Measurements from ENCODE around the gene GSTT2B.
"Not testable (repeated sequence)": the region's sequence is repeated elsewhere in the genome, so short reads cannot be mapped to it uniquely, and the experiment has no call there.

The GSTT2B gene

DNA sequence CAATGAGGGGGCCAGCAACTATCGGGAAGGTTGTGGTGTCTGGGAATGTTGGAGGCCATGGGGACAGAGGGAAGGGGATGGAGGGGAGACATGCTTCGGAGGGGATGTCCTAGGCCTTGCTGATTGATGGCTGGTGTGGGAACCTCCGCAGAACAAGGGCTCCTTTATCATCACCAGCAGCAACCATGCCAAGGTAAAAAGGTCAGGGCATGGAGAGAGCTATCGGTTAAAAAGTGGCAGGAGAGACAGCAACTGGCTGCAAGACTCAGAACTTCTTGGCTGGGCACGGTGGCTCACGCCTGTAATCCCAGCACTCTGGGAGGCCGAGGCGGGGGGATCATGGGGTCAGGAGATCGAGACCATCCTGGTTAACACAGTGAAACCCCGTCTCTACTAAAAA, 41.3 kb upstream of the GSTT2B start:
- H3K9me3 ChIP-seq (ENCODE audit: control insufficient read depth, low read depth, low read length) = no peaks in the 10 kb centered on the region
- peaks cover 9% of the 10 kb centered on the region for H3K4me1 ChIP-seq (ENCODE audit: control insufficient read depth, low read depth, low read length)
- no peak overlapping the region for H3K4me3 ChIP-seq (ENCODE audit: low read length)
- no peak overlapping the region for H3K27ac ChIP-seq (ENCODE audit: low read length)
- H3K36me3 ChIP-seq (ENCODE audit: control insufficient read depth, low read depth, low read length) = no peaks in the 10 kb centered on the region
- no peaks in the 10 kb centered on the region for H3K27me3 ChIP-seq (ENCODE audit: control insufficient read depth, insufficient read depth, low read length)
- H3K9ac ChIP-seq (ENCODE audit: low read length) = no peak overlapping the region

DNA sequence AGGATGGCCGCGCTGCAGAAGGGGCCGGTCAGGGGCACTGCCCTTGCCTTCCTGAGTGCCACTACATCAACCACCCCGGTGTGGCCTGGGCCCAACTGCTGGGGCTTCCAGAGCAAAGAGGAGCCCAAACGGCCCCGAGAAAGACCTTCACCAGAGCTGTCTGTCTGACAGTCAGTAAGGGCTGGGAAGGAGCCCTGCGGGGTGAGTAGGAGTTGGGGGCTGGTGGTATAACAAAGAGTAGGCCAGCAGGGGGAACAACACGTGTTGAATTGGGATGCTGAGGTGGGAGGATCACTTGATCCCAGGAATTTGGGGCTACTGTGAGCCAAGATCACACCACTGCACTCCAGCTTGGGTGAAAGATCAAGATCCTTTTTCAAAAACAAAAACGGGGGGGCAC, 40.3 kb upstream of the GSTT2B start:
- Histone ChIP-seq H3K4me1 (ENCODE audit: control insufficient read depth, low read depth, low read length) (peaks cover 9% of the 10 kb centered on the region), H3K27me3 (ENCODE audit: control insufficient read depth, insufficient read depth, low read length) (no peaks in the 10 kb centered on the region), H3K9ac (ENCODE audit: low read length) (no peak overlapping the region), H3K36me3 (ENCODE audit: control insufficient read depth, low read depth, low read length) (no peaks in the 10 kb centered on the region), H3K4me3 (ENCODE audit: low read length) (no peak overlapping the region), H3K9me3 (ENCODE audit: control insufficient read depth, low read depth, low read length) (no peaks in the 10 kb centered on the region), H3K27ac (ENCODE audit: low read length) (no peak overlapping the region)

DNA sequence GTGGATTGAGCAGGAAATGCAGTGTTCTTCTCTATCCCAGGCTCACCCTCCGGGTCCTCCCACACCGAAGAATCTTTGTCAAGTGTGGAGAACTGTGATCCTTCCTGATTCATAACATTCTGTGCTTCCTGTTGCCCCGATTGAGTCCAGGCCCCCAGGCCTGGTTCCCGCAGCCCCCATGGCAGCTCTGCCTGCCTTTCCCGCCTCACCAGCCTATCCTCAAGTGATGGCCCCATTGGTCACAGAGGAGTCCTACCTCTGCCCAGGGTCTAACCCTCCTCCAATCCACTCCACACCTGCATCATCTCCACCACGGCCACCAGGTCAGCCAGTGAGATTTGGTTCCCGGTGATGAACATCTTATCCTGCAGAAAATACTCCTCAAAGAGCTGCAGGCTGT, 38.8 kb upstream of the GSTT2B start:
- not testable (repeated sequence) for H3K9me3 ChIP-seq (ENCODE audit: control insufficient read depth, low read depth, low read length); H3K27ac ChIP-seq (ENCODE audit: low read length); H3K27me3 ChIP-seq (ENCODE audit: control insufficient read depth, insufficient read depth, low read length); H3K4me3 ChIP-seq (ENCODE audit: low read length); H3K36me3 ChIP-seq (ENCODE audit: control insufficient read depth, low read depth, low read length); H3K4me1 ChIP-seq (ENCODE audit: control insufficient read depth, low read depth, low read length); H3K9ac ChIP-seq (ENCODE audit: low read length)

DNA sequence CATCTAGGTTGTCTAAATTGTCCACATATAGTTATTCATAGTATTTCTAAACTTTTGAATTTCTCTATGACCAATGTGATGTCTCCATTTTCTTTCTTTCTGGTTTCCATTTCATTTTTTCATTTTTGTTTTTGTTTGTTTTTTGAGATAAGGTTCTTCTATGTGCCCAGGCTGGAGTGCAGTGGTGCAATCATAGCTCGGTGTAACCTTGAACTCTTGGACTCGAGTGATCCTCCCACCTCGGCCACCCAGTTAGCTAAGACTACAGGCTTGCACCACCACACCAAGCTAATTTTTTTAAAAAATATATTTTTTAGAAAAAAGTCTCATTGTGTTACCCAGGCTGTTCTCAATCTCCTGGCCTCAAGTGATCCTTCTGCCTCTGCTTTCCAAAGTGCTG, 36.1 kb upstream of the GSTT2B start:
- Histone ChIP-seq H3K27ac (ENCODE audit: low read length) (no peak overlapping the region), H3K4me3 (ENCODE audit: low read length) (no peak overlapping the region), H3K27me3 (ENCODE audit: control insufficient read depth, insufficient read depth, low read length) (no peaks in the 10 kb centered on the region), H3K4me1 (ENCODE audit: control insufficient read depth, low read depth, low read length) (peaks cover 9% of the 10 kb centered on the region), H3K9me3 (ENCODE audit: control insufficient read depth, low read depth, low read length) (no peaks in the 10 kb centered on the region), H3K36me3 (ENCODE audit: control insufficient read depth, low read depth, low read length) (no peaks in the 10 kb centered on the region), H3K9ac (ENCODE audit: low read length) (no peak overlapping the region)

DNA sequence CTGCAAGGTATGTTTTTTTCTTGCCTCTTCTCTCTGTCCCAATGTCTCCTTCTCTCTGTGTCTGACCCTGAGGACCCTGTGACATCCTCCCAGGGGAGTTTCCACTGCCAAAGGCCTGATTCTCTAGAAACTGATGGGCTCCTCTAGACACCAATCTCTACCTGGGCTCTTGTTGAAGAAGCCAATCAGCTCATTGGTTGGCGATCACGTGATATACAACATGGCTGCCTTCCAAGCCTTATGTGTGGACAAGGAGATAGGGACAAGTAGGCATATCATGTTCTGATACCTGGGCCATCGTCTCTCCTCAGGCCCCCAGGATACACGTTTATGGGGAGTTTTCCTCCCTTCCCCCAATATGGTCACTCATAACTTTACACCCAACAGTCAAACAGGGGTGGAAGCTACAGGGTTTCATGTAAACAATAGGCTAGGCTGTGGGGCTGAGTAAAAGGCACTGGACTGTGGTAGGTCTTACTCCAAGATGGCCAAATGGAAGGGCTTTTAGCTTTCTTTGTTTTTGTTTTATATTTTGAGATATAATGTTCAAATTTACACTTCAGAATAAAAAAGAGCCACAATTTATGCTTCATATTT, 32.7 kb upstream of the GSTT2B start:
- not testable (repeated sequence) for H3K36me3 ChIP-seq (ENCODE audit: control insufficient read depth, low read depth, low read length); H3K9me3 ChIP-seq (ENCODE audit: control insufficient read depth, low read depth, low read length); H3K27ac ChIP-seq (ENCODE audit: low read length); H3K4me3 ChIP-seq (ENCODE audit: low read length); H3K9ac ChIP-seq (ENCODE audit: low read length); H3K4me1 ChIP-seq (ENCODE audit: control insufficient read depth, low read depth, low read length); H3K27me3 ChIP-seq (ENCODE audit: control insufficient read depth, insufficient read depth, low read length)

DNA sequence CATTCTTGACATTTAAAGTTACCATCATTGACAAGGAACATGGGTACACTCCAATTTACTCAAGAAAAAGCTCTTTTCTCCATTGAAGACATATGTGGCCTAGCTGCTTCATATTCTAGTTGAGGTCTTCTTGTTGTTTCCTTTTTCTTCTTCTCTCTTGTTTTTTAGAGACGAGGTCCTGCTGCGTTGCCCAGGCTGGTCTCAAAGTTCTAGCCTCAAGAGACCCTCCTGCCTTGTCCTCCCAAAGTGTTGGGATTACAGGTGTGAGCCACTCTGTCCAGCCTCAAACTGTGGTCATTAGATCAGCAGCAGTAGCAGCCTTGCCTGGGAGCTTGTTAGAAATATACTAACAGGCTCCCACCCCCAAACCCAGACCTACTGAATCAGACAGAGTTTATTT, 32.1 kb upstream of the GSTT2B start:
- H3K27me3 ChIP-seq (ENCODE audit: control insufficient read depth, insufficient read depth, low read length); H3K27ac ChIP-seq (ENCODE audit: low read length); H3K9me3 ChIP-seq (ENCODE audit: control insufficient read depth, low read depth, low read length); H3K9ac ChIP-seq (ENCODE audit: low read length); H3K4me1 ChIP-seq (ENCODE audit: control insufficient read depth, low read depth, low read length); H3K36me3 ChIP-seq (ENCODE audit: control insufficient read depth, low read depth, low read length); H3K4me3 ChIP-seq (ENCODE audit: low read length): not testable (repeated sequence)

DNA sequence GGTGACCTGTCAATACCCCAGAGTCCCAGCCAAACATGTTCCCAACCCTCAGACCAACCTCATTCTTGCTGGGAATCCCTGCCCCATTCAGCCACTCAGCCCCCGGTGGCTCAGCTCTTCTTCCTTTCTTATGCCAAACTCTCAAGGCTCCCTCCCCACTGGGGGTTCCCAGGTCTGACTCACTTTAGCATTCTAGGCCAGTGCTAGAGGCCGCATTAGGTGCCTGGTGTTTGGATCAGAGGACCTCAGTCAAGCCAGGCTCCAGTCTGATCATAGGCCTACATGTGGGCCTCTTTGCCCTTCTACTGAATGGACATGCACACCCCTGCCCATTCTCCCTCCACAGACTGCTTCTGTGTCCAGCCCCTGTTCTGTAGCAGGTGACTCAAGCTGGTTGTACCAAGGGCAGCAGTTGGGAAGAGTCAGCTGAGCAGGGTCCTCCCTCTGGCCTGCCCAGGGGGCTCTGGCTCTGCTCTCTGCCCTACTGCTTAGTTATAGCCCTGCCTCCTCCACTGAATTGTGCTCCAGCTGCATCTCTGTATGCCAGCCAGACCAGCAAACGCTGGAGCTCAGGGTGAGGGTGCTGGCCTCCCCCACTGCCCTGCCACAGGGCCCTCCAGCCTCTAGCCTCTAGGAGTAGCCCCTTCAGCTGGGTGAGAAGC, 28.7 kb upstream of the GSTT2B start:
- not testable (repeated sequence) for H3K9ac ChIP-seq (ENCODE audit: low read length); H3K36me3 ChIP-seq (ENCODE audit: control insufficient read depth, low read depth, low read length); H3K4me3 ChIP-seq (ENCODE audit: low read length); H3K27ac ChIP-seq (ENCODE audit: low read length); H3K4me1 ChIP-seq (ENCODE audit: control insufficient read depth, low read depth, low read length); H3K9me3 ChIP-seq (ENCODE audit: control insufficient read depth, low read depth, low read length); H3K27me3 ChIP-seq (ENCODE audit: control insufficient read depth, insufficient read depth, low read length)

DNA sequence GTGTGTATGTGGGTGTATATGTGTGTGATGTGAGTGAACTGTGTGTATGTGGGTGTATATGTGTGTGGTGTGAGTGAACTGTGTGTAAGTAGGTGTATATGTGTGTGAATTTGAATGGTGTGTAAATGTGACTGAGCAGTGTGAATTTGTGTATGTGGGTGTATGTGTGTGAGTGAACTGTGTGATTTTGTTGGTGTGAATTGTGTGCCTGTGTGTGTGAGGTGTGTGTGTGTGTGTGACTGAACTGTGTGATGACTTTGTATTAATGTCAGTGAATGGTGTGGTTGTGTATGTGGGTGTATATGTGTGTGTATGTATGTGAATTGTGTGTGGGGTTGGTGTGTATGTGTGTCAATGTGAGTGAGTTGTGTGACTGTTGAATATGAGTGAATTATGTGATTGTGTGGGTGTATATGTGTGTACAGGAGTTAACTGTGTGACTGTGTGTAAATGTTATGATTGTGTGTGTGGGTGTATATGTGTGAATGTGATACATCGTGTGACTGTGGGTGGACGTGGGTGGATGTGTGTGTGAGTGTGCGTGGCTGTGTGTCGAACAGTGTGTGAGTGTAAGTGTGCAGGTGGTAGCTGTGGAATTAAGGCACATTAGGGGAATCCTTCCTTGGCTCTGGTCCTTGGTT, 25.7 kb upstream of the GSTT2B start:
- H3K4me3 ChIP-seq (ENCODE audit: low read length); H3K36me3 ChIP-seq (ENCODE audit: control insufficient read depth, low read depth, low read length); H3K9me3 ChIP-seq (ENCODE audit: control insufficient read depth, low read depth, low read length); H3K9ac ChIP-seq (ENCODE audit: low read length); H3K27me3 ChIP-seq (ENCODE audit: control insufficient read depth, insufficient read depth, low read length); H3K27ac ChIP-seq (ENCODE audit: low read length); H3K4me1 ChIP-seq (ENCODE audit: control insufficient read depth, low read depth, low read length): not testable (repeated sequence)

DNA sequence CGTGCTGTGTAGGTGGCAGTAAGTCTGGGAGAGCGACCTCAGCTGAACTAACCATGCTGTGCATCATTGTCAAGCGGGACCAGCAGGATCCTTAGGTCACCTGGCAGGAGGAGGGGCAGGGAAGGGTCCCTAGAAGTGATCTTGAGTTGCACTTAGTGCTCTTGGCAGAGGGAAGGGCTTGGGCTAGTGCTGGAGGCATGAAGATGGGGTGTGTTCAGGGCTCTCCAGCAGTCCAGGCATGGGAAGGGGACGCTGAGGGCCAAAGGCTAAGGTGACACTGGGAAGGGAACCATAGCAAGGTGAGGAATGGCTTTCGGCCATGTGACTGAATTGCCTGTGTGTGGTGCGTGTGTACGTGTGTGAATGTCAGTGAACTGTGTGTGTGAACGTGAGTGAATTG, 25.1 kb upstream of the GSTT2B start:
- not testable (repeated sequence) for H3K4me1 ChIP-seq (ENCODE audit: control insufficient read depth, low read depth, low read length); H3K27ac ChIP-seq (ENCODE audit: low read length); H3K9me3 ChIP-seq (ENCODE audit: control insufficient read depth, low read depth, low read length); H3K27me3 ChIP-seq (ENCODE audit: control insufficient read depth, insufficient read depth, low read length); H3K36me3 ChIP-seq (ENCODE audit: control insufficient read depth, low read depth, low read length); H3K4me3 ChIP-seq (ENCODE audit: low read length); H3K9ac ChIP-seq (ENCODE audit: low read length)

DNA sequence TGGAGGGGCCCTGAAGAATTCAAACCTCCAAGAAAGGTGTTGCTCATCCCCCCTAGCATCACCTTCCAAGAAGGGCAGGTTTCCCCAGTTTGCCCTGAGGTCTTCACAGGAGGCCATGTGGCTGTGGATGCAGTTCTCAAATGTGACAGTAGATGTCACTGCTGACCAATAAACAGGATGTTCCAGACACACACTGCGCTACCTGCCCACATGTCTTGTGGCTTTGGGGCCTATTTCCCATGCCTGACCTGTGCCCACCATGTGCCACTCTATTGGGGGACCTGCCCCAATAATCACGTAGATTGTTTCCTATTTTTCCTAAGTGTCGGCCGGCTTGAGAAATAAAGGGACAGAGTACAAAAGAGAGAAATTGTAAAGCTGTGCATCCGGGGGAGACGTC, 23.4 kb upstream of the GSTT2B start:
- no peaks in the 10 kb centered on the region for H3K4me1 ChIP-seq (ENCODE audit: control insufficient read depth, low read depth, low read length)
- no peaks in the 10 kb centered on the region for H3K36me3 ChIP-seq (ENCODE audit: control insufficient read depth, low read depth, low read length)
- no peaks in the 10 kb centered on the region for H3K9me3 ChIP-seq (ENCODE audit: control insufficient read depth, low read depth, low read length)
- H3K27me3 ChIP-seq (ENCODE audit: control insufficient read depth, insufficient read depth, low read length) = no peaks in the 10 kb centered on the region
- no peak overlapping the region for H3K9ac ChIP-seq (ENCODE audit: low read length)
- no peak overlapping the region for H3K4me3 ChIP-seq (ENCODE audit: low read length)
- no peak overlapping the region for H3K27ac ChIP-seq (ENCODE audit: low read length)

DNA sequence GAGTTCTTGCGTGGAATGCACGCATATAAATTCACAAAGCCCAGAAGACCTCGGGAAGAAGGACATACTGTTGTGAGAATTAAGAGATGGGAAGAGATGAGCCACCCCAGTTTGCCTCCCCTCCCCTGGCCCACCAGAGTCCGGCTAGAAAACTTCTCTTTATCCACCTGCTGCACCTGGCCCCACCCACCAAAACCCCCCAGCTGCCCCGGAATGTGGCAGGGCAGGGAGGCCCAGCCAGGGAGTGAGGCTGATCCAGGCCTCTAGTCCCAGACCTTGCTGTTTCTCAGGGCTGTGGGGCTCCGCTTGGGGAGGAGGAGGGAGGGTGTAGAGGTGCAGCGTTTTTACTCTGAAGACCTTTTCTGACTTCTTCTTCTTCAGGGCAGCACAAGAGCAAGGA, 19.6 kb upstream of the GSTT2B start:
- H3K27me3 ChIP-seq (ENCODE audit: control insufficient read depth, insufficient read depth, low read length); H3K9me3 ChIP-seq (ENCODE audit: control insufficient read depth, low read depth, low read length); H3K4me3 ChIP-seq (ENCODE audit: low read length); H3K4me1 ChIP-seq (ENCODE audit: control insufficient read depth, low read depth, low read length); H3K9ac ChIP-seq (ENCODE audit: low read length); H3K36me3 ChIP-seq (ENCODE audit: control insufficient read depth, low read depth, low read length); H3K27ac ChIP-seq (ENCODE audit: low read length): not testable (repeated sequence)

DNA sequence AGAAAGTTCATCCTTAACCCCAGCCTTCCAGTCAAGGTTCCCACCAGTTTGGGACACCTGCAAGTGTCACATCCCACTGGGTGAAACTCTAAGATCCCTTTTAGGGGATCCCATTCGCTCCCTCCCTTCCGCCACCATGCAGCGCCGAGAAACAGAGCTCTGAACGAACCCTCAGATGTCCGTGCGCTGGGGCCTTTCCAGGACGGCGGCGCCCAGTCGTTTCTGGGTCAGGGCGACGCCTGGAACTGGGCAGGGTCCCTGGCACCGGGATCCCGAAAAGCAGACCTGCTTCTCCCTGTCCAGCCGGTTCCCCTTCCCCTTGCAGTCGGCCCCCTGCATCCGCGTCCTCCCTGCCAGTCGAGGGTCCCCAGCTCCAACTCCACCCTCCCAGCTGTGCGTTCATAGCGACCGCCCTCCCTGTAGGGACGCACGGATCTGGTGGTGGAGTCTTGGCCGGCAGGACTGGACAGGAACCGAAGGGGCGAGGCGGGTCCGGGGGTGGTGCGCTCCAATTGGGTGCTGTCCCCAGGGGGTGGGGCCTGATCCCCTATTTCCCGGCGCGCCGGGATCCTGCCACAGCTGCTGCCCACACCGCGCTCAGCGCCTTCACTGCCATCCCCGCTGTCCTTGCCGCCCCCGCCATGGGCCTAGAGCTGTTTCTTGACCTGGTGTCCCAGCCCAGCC, 18.7 kb upstream of the GSTT2B start, which contains the start of gene GSTT2:
GSTT2 (plus strand) TSS at position 578 of the 684 bp plus-strand sequence.
- not testable (repeated sequence) for H3K9ac ChIP-seq (ENCODE audit: low read length); H3K27me3 ChIP-seq (ENCODE audit: control insufficient read depth, insufficient read depth, low read length); H3K9me3 ChIP-seq (ENCODE audit: control insufficient read depth, low read depth, low read length); H3K27ac ChIP-seq (ENCODE audit: low read length); H3K4me3 ChIP-seq (ENCODE audit: low read length); H3K36me3 ChIP-seq (ENCODE audit: control insufficient read depth, low read depth, low read length); H3K4me1 ChIP-seq (ENCODE audit: control insufficient read depth, low read depth, low read length)

Data from iPS-18a (cell line).